GM21825 (cell line): ENCODE measurements around the gene NMNAT1.
A peak's percentile ranks its signal among the peaks of the same experiment; 100 is the strongest.
"Not testable (repeated sequence)": the region's sequence is repeated elsewhere in the genome, so short reads cannot be mapped to it uniquely, and the experiment has no call there.

ENCODE experiments used
- ATAC-seq: cut with Tn5 transposase; IDR thresholded peaks from one replicate; pipeline ENCODE4 v1.9.1; 2021; ENCODE audit warnings: mild to moderate bottlenecking, moderate library complexity; ENCODE audit not compliant: unreplicated experiment

NMNAT1 gene

GRCh38 chr1:9942939-9943788 is at the start of gene NMNAT1, which contains the start of gene LZIC:
Gene NMNAT1, plus strand, starts transcription at chr1:9943475. Its CDS starts 28,599 bp downstream, at chr1:9972074.
Gene LZIC, minus strand, starts transcription at chr1:9943391. Its CDS starts 6,772 bp downstream, at chr1:9936619.
- ATAC-seq = peak; percentile 85

GRCh38 chr1:9894115-9894514 is 49.2 kb upstream of the NMNAT1 start:
- ATAC-seq = no peak

- ATAC-seq = no peak
Observed at GRCh38 chr1:9900142-9901043, 42.9 kb upstream of the NMNAT1 start.

- ATAC-seq = no peak
Observed at GRCh38 chr1:9901148-9902059, 41.9 kb upstream of the NMNAT1 start.

GRCh38 chr1:9902060-9902452 is 41.2 kb upstream of the NMNAT1 start:
- ATAC-seq = no peak

- no peak for ATAC-seq
Observed at GRCh38 chr1:9903801-9904527, 39.3 kb upstream of the NMNAT1 start.

- no peak for ATAC-seq
Observed at GRCh38 chr1:9904596-9904995, 38.7 kb upstream of the NMNAT1 start.

GRCh38 chr1:9905010-9905409 is 38.3 kb upstream of the NMNAT1 start:
- no peak for ATAC-seq

GRCh38 chr1:9906466-9906865 is 36.8 kb upstream of the NMNAT1 start:
- ATAC-seq = no peak

- ATAC-seq = no peak
Observed at GRCh38 chr1:9907441-9907840, 35.8 kb upstream of the NMNAT1 start.

- no peak for ATAC-seq
Observed at GRCh38 chr1:9908871-9909233, 34.4 kb upstream of the NMNAT1 start.

GRCh38 chr1:9909234-9910046 is 33.8 kb upstream of the NMNAT1 start:
- ATAC-seq = no peak

- peak; percentile 74 for ATAC-seq
Observed at GRCh38 chr1:9910076-9910422, 33.2 kb upstream of the NMNAT1 start, which contains the start of gene CTNNBIP1. Gene CTNNBIP1, minus strand, starts transcription at chr1:9910269. Its CDS starts 38,205 bp downstream, at chr1:9872064.

- peak; percentile 93 for ATAC-seq
Observed at GRCh38 chr1:9910423-9911178, 32.7 kb upstream of the NMNAT1 start.

GRCh38 chr1:9912264-9912936 is 30.9 kb upstream of the NMNAT1 start:
- no peak for ATAC-seq

- ATAC-seq = no peak
Observed at GRCh38 chr1:9914610-9914937, 28.7 kb upstream of the NMNAT1 start.

- no peak for ATAC-seq
Observed at GRCh38 chr1:9916452-9916851, 26.8 kb upstream of the NMNAT1 start.

- not testable (repeated sequence) for ATAC-seq
Observed at GRCh38 chr1:9917495-9917894, 25.8 kb upstream of the NMNAT1 start.
